ENCODE measurements around the gene SPTA1.

DNA sequence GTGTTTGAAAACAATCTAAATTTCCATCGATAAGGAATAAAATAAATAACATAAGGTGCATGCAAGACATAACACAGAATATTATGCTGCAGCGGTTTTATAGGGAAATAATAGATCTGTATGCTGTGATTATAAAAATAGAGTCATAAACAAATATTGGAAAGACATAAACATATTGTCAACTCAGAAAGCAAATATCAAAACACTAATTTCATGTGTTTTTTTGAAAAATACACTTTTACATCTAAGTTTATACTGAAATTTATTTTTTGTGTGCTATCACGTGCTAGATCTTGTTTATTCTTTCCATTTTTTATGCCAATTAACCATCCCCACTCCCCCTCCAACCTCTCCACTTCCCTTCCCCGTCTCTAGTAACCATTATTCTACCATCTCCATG, 24.6 kb upstream of the SPTA1 start:
- TF ChIP-seq, protein P1, sequence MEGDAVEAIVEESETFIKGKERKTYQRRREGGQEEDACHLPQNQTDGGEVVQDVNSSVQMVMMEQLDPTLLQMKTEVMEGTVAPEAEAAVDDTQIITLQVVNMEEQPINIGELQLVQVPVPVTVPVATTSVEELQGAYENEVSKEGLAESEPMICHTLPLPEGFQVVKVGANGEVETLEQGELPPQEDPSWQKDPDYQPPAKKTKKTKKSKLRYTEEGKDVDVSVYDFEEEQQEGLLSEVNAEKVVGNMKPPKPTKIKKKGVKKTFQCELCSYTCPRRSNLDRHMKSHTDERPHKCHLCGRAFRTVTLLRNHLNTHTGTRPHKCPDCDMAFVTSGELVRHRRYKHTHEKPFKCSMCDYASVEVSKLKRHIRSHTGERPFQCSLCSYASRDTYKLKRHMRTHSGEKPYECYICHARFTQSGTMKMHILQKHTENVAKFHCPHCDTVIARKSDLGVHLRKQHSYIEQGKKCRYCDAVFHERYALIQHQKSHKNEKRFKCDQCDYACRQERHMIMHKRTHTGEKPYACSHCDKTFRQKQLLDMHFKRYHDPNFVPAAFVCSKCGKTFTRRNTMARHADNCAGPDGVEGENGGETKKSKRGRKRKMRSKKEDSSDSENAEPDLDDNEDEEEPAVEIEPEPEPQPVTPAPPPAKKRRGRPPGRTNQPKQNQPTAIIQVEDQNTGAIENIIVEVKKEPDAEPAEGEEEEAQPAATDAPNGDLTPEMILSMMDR (IDR thresholded peaks at IDR 0.05; ENCODE audit: low read length), result no peak
- no peak for TF ChIP-seq EZH2 (IDR thresholded peaks at IDR 0.05; ENCODE audit: borderline replicate concordance, low read length)
